EH (cell line): Measurements from ENCODE around the gene MTHFS.

Source experiments
- DNase-seq: peaks from one replicate; pipeline ENCODE4 v3.0.0-alpha.2; 2015; ENCODE audit warnings: low read depth

MTHFS gene

GRCh38 chr15:79812541-79812940, 84.3 kb downstream of the MTHFS start:
- DNase-seq, result peak; percentile 4

- DNase-seq, result peak; percentile 53
These were observed 85.1 kb downstream of the MTHFS start for GRCh38 chr15:79811406-79812405.

DNA sequence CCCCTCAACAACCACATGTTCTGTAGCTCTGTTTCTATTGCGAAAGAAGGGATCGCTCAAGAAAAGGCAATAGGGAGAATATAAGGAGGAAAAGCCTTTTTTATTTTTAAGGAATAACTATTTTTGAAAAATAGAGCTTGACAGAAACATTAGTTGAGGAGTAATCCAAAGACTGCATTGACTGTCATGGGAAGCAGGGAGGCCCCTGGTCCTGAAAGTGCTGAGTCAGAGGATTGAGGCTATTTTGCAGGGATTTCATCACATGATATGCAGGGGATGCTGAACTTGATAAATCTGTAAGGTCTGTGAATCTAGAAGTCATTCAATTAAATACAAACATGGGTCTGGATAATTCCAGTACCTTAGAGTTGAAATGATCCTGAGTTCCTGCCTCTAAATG, 92.0 kb downstream of the MTHFS start:
- no peak for DNase-seq

GRCh38 chr15:79798311-79798710, 98.5 kb downstream of the MTHFS start:
- DNase-seq, result no peak
